Body of pancreas (tissue), 4 donors: ENCODE measurements around the gene PARK7.

Experiments
- CTCF ChIP-seq, 7 experiments: fragments of 450-650 bp in 4 of 7; fragments of 200-600 bp in 3 of 7; sonication (generic) in 3 of 7; IDR thresholded peaks; one replicate each; pipeline ENCODE4 v1.5.1; 2016 to 2019; ENCODE audit warnings: antibody characterized with exemption in 7 of 7
- POLR2A ChIP-seq, 3 donors: fragments of 450-650 bp; IDR thresholded peaks; one replicate each; pipeline ENCODE4 v1.6.1; 2016; ENCODE audit warnings: antibody characterized with exemption in 3 of 3, mild to moderate bottlenecking in 2 of 3

DNA sequence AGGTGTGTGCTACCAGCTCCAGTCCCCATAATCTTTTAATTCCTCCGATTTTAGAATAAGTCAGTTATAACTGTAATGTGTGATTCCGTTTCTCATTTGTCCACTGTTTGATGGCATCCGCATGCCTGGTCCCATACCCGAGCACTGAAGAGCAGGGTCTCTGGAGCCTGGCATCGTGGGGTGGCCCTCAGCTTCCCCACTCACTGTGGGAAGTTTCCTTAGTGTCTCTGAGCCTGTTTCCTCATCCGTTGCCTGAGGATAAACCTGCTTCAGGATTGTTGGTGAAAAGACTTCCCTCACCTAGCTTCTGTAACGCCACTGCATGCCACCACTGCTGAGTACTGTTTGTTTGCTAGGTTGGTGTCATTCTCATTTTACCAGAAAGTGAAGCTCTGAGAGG, 19.5 kb downstream of the PARK7 start:
- no peak for TF ChIP-seq POLR2A (IDR thresholded peaks at IDR 0.05)
- TF ChIP-seq CTCF (IDR thresholded peaks at IDR 0.05), result no peak
